Fibroblast of skin of left quadriceps (primary cell): ENCODE measurements around the gene ZFYVE9.
"Not testable (repeated sequence)": the region's sequence is repeated elsewhere in the genome, so short reads cannot be mapped to it uniquely, and the experiment has no call there.

Experiments used
- DNase-seq, 2 experiments: peaks; one replicate each; pipeline ENCODE4 v3.0.0-alpha.2; 2013; ENCODE audit warnings: low read depth in 2 of 2

The ZFYVE9 gene

GRCh38 chr1:52191395-52191965 is 49.6 kb downstream of the ZFYVE9 start:
- DNase-seq: no peak

- DNase-seq: no peak
Measured at GRCh38 chr1:52192024-52192423, 50.1 kb downstream of the ZFYVE9 start.

GRCh38 chr1:52192436-52192835 is 50.5 kb downstream of the ZFYVE9 start:
- DNase-seq: no peak

- no peak for DNase-seq
Measured at GRCh38 chr1:52193985-52194384, 52.1 kb downstream of the ZFYVE9 start.

- no peak for DNase-seq
Measured at GRCh38 chr1:52195161-52195560, 53.3 kb downstream of the ZFYVE9 start.

- DNase-seq: no peak
Measured at GRCh38 chr1:52203935-52204625, 62.2 kb downstream of the ZFYVE9 start.

- no peak for DNase-seq
Measured at GRCh38 chr1:52204696-52205095, 62.8 kb downstream of the ZFYVE9 start.

GRCh38 chr1:52206686-52207085 is 64.8 kb downstream of the ZFYVE9 start:
- DNase-seq: not testable (repeated sequence)

- DNase-seq: no peak
Measured at GRCh38 chr1:52209429-52209828, 67.5 kb downstream of the ZFYVE9 start.

GRCh38 chr1:52210044-52210443 is 68.2 kb downstream of the ZFYVE9 start:
- no peak for DNase-seq

GRCh38 chr1:52216907-52217458 is 75.1 kb downstream of the ZFYVE9 start:
- no peak for DNase-seq

GRCh38 chr1:52225174-52225573 is 83.3 kb downstream of the ZFYVE9 start:
- DNase-seq: no peak

GRCh38 chr1:52229494-52229893 is 87.6 kb downstream of the ZFYVE9 start:
- DNase-seq: no peak

GRCh38 chr1:52233463-52233862 is 91.6 kb downstream of the ZFYVE9 start:
- DNase-seq: no peak

GRCh38 chr1:52234014-52234413 is 92.1 kb downstream of the ZFYVE9 start:
- no peak for DNase-seq

GRCh38 chr1:52234708-52235107 is 92.8 kb downstream of the ZFYVE9 start:
- DNase-seq: no peak

GRCh38 chr1:52235646-52236045 is 93.8 kb downstream of the ZFYVE9 start:
- no peak for DNase-seq

- DNase-seq: peak; percentile 31 to 39
Measured at GRCh38 chr1:52237430-52237829, 95.5 kb downstream of the ZFYVE9 start.

- DNase-seq: peak; percentile 10 to 16
Measured at GRCh38 chr1:52238474-52238873, 96.6 kb downstream of the ZFYVE9 start.

GRCh38 chr1:52238887-52239707 is 97.2 kb downstream of the ZFYVE9 start:
- no peak for DNase-seq

- DNase-seq: no peak
Measured at GRCh38 chr1:52239708-52240001, 97.8 kb downstream of the ZFYVE9 start.

- DNase-seq: no peak
Measured at GRCh38 chr1:52240592-52241210, 98.8 kb downstream of the ZFYVE9 start.
